DOHH2 (cell line): ENCODE results near the gene SPTBN4.
"Not testable (repeated sequence)": the region's sequence is repeated elsewhere in the genome, so short reads cannot be mapped to it uniquely, and the experiment has no call there.

Source experiments
- EZH2phosphoT487 ChIP-seq: fragments of 200-600 bp; sonication (generic); IDR thresholded peaks from 2 replicates; pipeline ENCODE4 v1.6.1; 2017; ENCODE audit warnings: borderline replicate concordance, mild to moderate bottlenecking, antibody characterized with exemption, low read length, moderate library complexity, mixed read lengths
- TF ChIP-seq, protein P1 (sequence below): fragments of 200-600 bp; sonication (generic); IDR thresholded peaks from one replicate; pipeline ENCODE4 v1.5.1; 2014; ENCODE audit warnings: antibody characterized with exemption, mild to moderate bottlenecking, low read depth, low read length; ENCODE audit not compliant: poor library complexity, severe bottlenecking

DNA sequence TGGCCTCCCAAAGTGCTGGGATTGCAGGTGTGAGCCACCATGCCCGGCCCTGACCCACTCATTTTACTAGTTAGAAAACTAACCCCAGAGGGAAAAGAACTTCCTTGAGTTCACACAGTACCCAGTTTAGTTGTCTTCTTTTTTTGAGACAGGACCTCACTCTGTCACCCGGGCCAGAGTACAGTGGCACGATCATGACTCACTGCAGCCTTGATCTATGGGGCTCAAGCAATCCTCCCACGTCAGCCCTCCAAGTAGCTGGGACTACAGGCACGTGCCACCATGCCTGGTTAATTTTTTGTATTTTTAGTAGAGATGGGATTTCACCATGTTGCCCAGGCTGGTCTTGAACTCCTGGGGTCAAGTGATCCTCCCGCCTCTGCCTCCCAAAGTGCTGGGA lies 55.1 kb downstream of the SPTBN4 start:
- TF ChIP-seq, protein P1, sequence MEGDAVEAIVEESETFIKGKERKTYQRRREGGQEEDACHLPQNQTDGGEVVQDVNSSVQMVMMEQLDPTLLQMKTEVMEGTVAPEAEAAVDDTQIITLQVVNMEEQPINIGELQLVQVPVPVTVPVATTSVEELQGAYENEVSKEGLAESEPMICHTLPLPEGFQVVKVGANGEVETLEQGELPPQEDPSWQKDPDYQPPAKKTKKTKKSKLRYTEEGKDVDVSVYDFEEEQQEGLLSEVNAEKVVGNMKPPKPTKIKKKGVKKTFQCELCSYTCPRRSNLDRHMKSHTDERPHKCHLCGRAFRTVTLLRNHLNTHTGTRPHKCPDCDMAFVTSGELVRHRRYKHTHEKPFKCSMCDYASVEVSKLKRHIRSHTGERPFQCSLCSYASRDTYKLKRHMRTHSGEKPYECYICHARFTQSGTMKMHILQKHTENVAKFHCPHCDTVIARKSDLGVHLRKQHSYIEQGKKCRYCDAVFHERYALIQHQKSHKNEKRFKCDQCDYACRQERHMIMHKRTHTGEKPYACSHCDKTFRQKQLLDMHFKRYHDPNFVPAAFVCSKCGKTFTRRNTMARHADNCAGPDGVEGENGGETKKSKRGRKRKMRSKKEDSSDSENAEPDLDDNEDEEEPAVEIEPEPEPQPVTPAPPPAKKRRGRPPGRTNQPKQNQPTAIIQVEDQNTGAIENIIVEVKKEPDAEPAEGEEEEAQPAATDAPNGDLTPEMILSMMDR: not testable (repeated sequence)
- TF ChIP-seq EZH2phosphoT487: not testable (repeated sequence)
